Peyer's patch (tissue), 4 donors: ENCODE results near the gene RNU2-1. TPM values are rescaled to one million over a fixed set of nuclear protein-coding genes. Genes with fewer than 3 reads are reported as not detected.
A peak's percentile ranks its signal among the peaks of the same experiment; 100 is the strongest.

ENCODE experiments used
- DNase-seq, 3 donors: peaks; one replicate each; pipeline ENCODE4 v3.0.0-alpha.2; 2017 to 2019
- H3K27ac ChIP-seq, 4 donors: fragments of 200-600 bp; sonication (generic); one replicate each; pipeline ENCODE4 v1.5.1; 2016 to 2019
- H3K27me3 ChIP-seq, 2 donors: fragments of 200-600 bp; sonication (generic); one replicate each; pipeline ENCODE4 v1.5.1; 2019
- H3K36me3 ChIP-seq, 3 donors: fragments of 200-600 bp; sonication (generic); one replicate each; pipeline ENCODE4 v1.5.1; 2016 to 2019
- H3K4me1 ChIP-seq, 4 donors: fragments of 200-600 bp; sonication (generic); one replicate each; pipeline ENCODE4 v1.5.1; 2016 to 2019
- H3K4me3 ChIP-seq, 4 donors: fragments of 200-600 bp; sonication (generic); 1 replicate in 3 of 4; 2 replicates in 1 of 4; pipeline ENCODE4 v1.5.1; 2016 to 2019; ENCODE audit warnings: mild to moderate bottlenecking in 1 of 4
- H3K9me3 ChIP-seq, 4 donors: fragments of 200-600 bp; sonication (generic); one replicate each; pipeline ENCODE4 v1.5.1; 2016 to 2019; ENCODE audit warnings: mild to moderate bottlenecking in 1 of 4
- CTCF ChIP-seq, 6 experiments: fragments of 450-650 bp in 4 of 6; fragments of 200-600 bp in 2 of 6; sonication (generic) in 1 of 6; IDR thresholded peaks; one replicate each; pipeline ENCODE4 v1.5.1; 2017 to 2019; ENCODE audit warnings: antibody characterized with exemption in 6 of 6, mild to moderate bottlenecking in 3 of 6, moderate library complexity in 1 of 6
- POLR2A ChIP-seq, 2 donors: fragments of 450-650 bp; IDR thresholded peaks; one replicate each; pipeline ENCODE4 v1.5.1; 2017; ENCODE audit warnings: antibody characterized with exemption in 2 of 2, mild to moderate bottlenecking in 2 of 2, moderate library complexity in 2 of 2
- total RNA-seq, 4 donors: library from RNA; depleted of rRNA; stranded (reverse); fragments of >200 nt; gene quantifications; one replicate each; pipeline ENCODE4 v1.1.0, GENCODE V29; 2016

RNU2-1 gene
- total RNA-seq, 4 donors from 2014 or later = not detected

DNA sequence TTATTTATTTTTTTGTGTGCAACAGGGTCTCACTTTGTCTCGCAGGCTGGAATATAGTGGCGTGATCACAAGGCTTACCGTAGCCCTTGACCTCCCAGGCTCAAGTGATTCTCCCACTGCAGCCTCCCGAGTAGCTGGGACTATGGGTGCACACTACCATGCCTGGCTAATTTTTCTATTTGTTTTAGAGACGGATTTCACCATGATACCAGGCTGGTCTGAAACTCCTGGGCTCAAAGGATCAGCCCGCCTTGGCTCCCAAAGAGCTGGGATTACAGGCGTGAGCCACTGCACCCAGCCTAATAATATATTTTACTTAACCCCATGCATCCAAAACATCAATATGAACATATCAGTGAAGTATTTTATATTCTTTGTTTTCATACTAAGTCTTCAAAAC, 7.4 kb downstream of the RNU2-1 start:
- Histone ChIP-seq H3K4me1 (no peaks in the 10 kb centered on the region), H3K27me3 (no peaks in the 10 kb centered on the region), H3K9me3 (no peaks in the 10 kb centered on the region), H3K27ac (no peak overlapping the region), H3K36me3 (peaks cover 0 to 9% (median 0%) of the 10 kb centered on the region in 3 donors), H3K4me3 (no peak overlapping the region)
- DNase-seq = no peak
- TF ChIP-seq POLR2A (IDR thresholded peaks at IDR 0.05) (no peak), CTCF (IDR thresholded peaks at IDR 0.05) (no peak)

GRCh38 chr17:43224146-43224705, 9.6 kb downstream of the RNU2-1 start:
- DNase-seq = peak in 1 of 3 donors; percentile 23
- H3K4me3 ChIP-seq = no peak overlapping the region
- no peaks in the 10 kb centered on the region for H3K9me3 ChIP-seq
- no peaks in the 10 kb centered on the region for H3K27me3 ChIP-seq
- peaks cover 0 to 9% (median 0%) of the 10 kb centered on the region in 3 donors for H3K36me3 ChIP-seq
- no peaks in the 10 kb centered on the region for H3K4me1 ChIP-seq
- H3K27ac ChIP-seq = no peak overlapping the region
- TF ChIP-seq POLR2A (IDR thresholded peaks at IDR 0.05) = no peak
- no peak for TF ChIP-seq CTCF (IDR thresholded peaks at IDR 0.05)

GRCh38 chr17:43220511-43221125, 13.2 kb downstream of the RNU2-1 start:
- TF ChIP-seq CTCF (IDR thresholded peaks at IDR 0.05) = no peak
- no peak for TF ChIP-seq POLR2A (IDR thresholded peaks at IDR 0.05)
- Histone ChIP-seq H3K36me3 (peaks cover 0 to 21% (median 0%) of the 10 kb centered on the region in 3 donors), H3K4me3 (no peak overlapping the region), H3K9me3 (no peaks in the 10 kb centered on the region), H3K27ac (no peak overlapping the region), H3K4me1 (no peaks in the 10 kb centered on the region), H3K27me3 (no peaks in the 10 kb centered on the region)
- DNase-seq = no peak

GRCh38 chr17:43219746-43220380, 13.9 kb downstream of the RNU2-1 start:
- no peak overlapping the region for H3K27ac ChIP-seq
- DNase-seq = no peak
- no peaks in the 10 kb centered on the region for H3K4me1 ChIP-seq
- peaks cover 0 to 22% (median 0%) of the 10 kb centered on the region in 3 donors for H3K36me3 ChIP-seq
- no peak for TF ChIP-seq CTCF (IDR thresholded peaks at IDR 0.05)
- no peak for TF ChIP-seq POLR2A (IDR thresholded peaks at IDR 0.05)
- no peaks in the 10 kb centered on the region for H3K27me3 ChIP-seq
- H3K4me3 ChIP-seq = no peak overlapping the region
- no peaks in the 10 kb centered on the region for H3K9me3 ChIP-seq

GRCh38 chr17:43219001-43219400, 14.8 kb downstream of the RNU2-1 start:
- Histone ChIP-seq H3K9me3 (no peaks in the 10 kb centered on the region), H3K27me3 (no peaks in the 10 kb centered on the region), H3K4me1 (no peaks in the 10 kb centered on the region), H3K36me3 (peaks cover 0 to 22% (median 0%) of the 10 kb centered on the region in 3 donors), H3K4me3 (no peak overlapping the region), H3K27ac (no peak overlapping the region)
- TF ChIP-seq CTCF (IDR thresholded peaks at IDR 0.05) = no peak
- no peak for TF ChIP-seq POLR2A (IDR thresholded peaks at IDR 0.05)
- DNase-seq = no peak
